HEK293 (cell line): Measurements from ENCODE around the gene GALNTL6.

Experiments used
- ATF2 ChIP-seq: fragments of 450-650 bp; formaldehyde crosslinking; IDR thresholded peaks from 2 replicates; pipeline ENCODE4 v1.5.1; 2016; ENCODE audit warnings: missing biosample characterization, missing genetic modification characterization, low read depth
- ELK4 ChIP-seq: IDR thresholded peaks from 2 replicates; pipeline ENCODE4 v1.6.1; 2011; ENCODE audit warnings: mild to moderate bottlenecking, low read depth, low read length, borderline replicate concordance
- OVOL3 ChIP-seq: fragments of 450-650 bp; formaldehyde crosslinking; IDR thresholded peaks from 2 replicates; pipeline ENCODE4 v1.5.1; 2016; ENCODE audit warnings: missing biosample characterization, missing genetic modification characterization
- SP3 ChIP-seq: fragments of 450-650 bp; formaldehyde crosslinking; IDR thresholded peaks from 2 replicates; pipeline ENCODE4 v1.5.1; 2016; ENCODE audit warnings: missing biosample characterization, missing genetic modification characterization
- TCF7L2 ChIP-seq: IDR thresholded peaks from 2 replicates; pipeline ENCODE4 v1.6.1; 2011; ENCODE audit warnings: low read depth, mild to moderate bottlenecking, inconsistent platforms, low read length, moderate library complexity, borderline replicate concordance
- ZBTB1 ChIP-seq: fragments of 450-650 bp; formaldehyde crosslinking; IDR thresholded peaks from 2 replicates; pipeline ENCODE4 v1.5.1; 2016; ENCODE audit warnings: missing biosample characterization, missing genetic modification characterization
- ZBTB20 ChIP-seq: fragments of 450-650 bp; formaldehyde crosslinking; IDR thresholded peaks from 2 replicates; pipeline ENCODE4 v1.5.1; 2016; ENCODE audit warnings: missing biosample characterization, missing genetic modification characterization
- ZNF112 ChIP-seq: fragments of 450-650 bp; formaldehyde crosslinking; IDR thresholded peaks from 2 replicates; pipeline ENCODE4 v1.5.0; 2017; ENCODE audit warnings: missing biosample characterization, missing genetic modification characterization
- ZNF132 ChIP-seq: fragments of 450-650 bp; formaldehyde crosslinking; IDR thresholded peaks from 2 replicates; pipeline ENCODE4 v1.5.1; 2017; ENCODE audit warnings: missing biosample characterization, missing genetic modification characterization, borderline replicate concordance
- ZNF140 ChIP-seq: fragments of 450-650 bp; formaldehyde crosslinking; IDR thresholded peaks from 2 replicates; pipeline ENCODE4 v1.5.1; 2016; ENCODE audit warnings: missing biosample characterization, missing genetic modification characterization
- ZNF174 ChIP-seq: fragments of 450-650 bp; formaldehyde crosslinking; IDR thresholded peaks from 2 replicates; pipeline ENCODE4 v1.5.0; 2017; ENCODE audit warnings: missing biosample characterization, mild to moderate bottlenecking, missing genetic modification characterization
- ZNF175 ChIP-seq: fragments of 450-650 bp; formaldehyde crosslinking; IDR thresholded peaks from 2 replicates; pipeline ENCODE4 v1.5.1; 2016; ENCODE audit warnings: missing biosample characterization, missing genetic modification characterization
- ZNF214 ChIP-seq: fragments of 450-650 bp; formaldehyde crosslinking; IDR thresholded peaks from 2 replicates; pipeline ENCODE4 v1.5.1; 2017; ENCODE audit warnings: missing biosample characterization, mild to moderate bottlenecking, missing genetic modification characterization, borderline replicate concordance
- ZNF223 ChIP-seq: fragments of 450-650 bp; formaldehyde crosslinking; IDR thresholded peaks from 2 replicates; pipeline ENCODE4 v1.5.1; 2016; ENCODE audit warnings: missing biosample characterization, missing genetic modification characterization
- ZNF274 ChIP-seq, 2 experiments: fragments of 200-500 bp in 1 of 2; fragments of 450-650 bp in 1 of 2; sonication (Bioruptor generic) in 1 of 2; formaldehyde crosslinking in 1 of 2; IDR thresholded peaks; 2 replicates each; pipeline versions ENCODE4 v1.5.1 to v1.6.1; 2014 to 2016; ENCODE audit warnings: borderline replicate concordance in 1 of 2, inconsistent platforms in 1 of 2, low read length in 1 of 2, missing biosample characterization in 1 of 2, missing genetic modification characterization in 1 of 2
- ZNF292 ChIP-seq: fragments of 450-650 bp; formaldehyde crosslinking; IDR thresholded peaks from 2 replicates; pipeline ENCODE4 v1.5.1; 2016; ENCODE audit warnings: low read depth, missing biosample characterization, missing genetic modification characterization, borderline replicate concordance
- ZNF354C ChIP-seq: fragments of 450-650 bp; formaldehyde crosslinking; IDR thresholded peaks from 2 replicates; pipeline ENCODE4 v1.5.1; 2016; ENCODE audit warnings: missing biosample characterization, missing genetic modification characterization, low read depth, borderline replicate concordance
- ZNF366 ChIP-seq: fragments of 450-650 bp; formaldehyde crosslinking; conservative IDR thresholded peaks from 2 replicates; pipeline ENCODE4 v1.5.1; 2016; ENCODE audit warnings: missing biosample characterization, missing genetic modification characterization
- ZNF488 ChIP-seq: fragments of 450-650 bp; formaldehyde crosslinking; IDR thresholded peaks from 2 replicates; pipeline ENCODE4 v1.5.1; 2016; ENCODE audit warnings: missing biosample characterization, missing genetic modification characterization
- ZNF513 ChIP-seq: fragments of 450-650 bp; IDR thresholded peaks from 2 replicates; pipeline ENCODE4 v1.5.1; 2018; ENCODE audit warnings: missing biosample characterization, missing genetic modification characterization
- ZNF549 ChIP-seq: fragments of 450-650 bp; IDR thresholded peaks from 2 replicates; pipeline ENCODE4 v1.5.1; 2018; ENCODE audit warnings: missing biosample characterization, missing genetic modification characterization, mild to moderate bottlenecking, inconsistent platforms, moderate library complexity
- ZNF654 ChIP-seq: fragments of 450-650 bp; formaldehyde crosslinking; IDR thresholded peaks from 2 replicates; pipeline ENCODE4 v1.5.1; 2016; ENCODE audit warnings: low read depth, missing biosample characterization, missing genetic modification characterization
- ZNF701 ChIP-seq: fragments of 450-650 bp; formaldehyde crosslinking; IDR thresholded peaks from 2 replicates; pipeline ENCODE4 v1.5.1; 2016; ENCODE audit warnings: missing biosample characterization, missing genetic modification characterization
- ZXDB ChIP-seq: fragments of 450-650 bp; formaldehyde crosslinking; IDR thresholded peaks from 2 replicates; pipeline ENCODE4 v1.5.1; 2016; ENCODE audit warnings: missing biosample characterization, missing genetic modification characterization
- TF ChIP-seq, protein P1 (sequence below): fragments of 450-650 bp; formaldehyde crosslinking; IDR thresholded peaks from 2 replicates; pipeline ENCODE4 v1.5.1; 2016; ENCODE audit warnings: missing biosample characterization, missing genetic modification characterization
- TF ChIP-seq, protein P2 (sequence below): fragments of 450-650 bp; formaldehyde crosslinking; IDR thresholded peaks from 2 replicates; pipeline ENCODE4 v1.5.1; 2017; ENCODE audit warnings: missing biosample characterization, missing genetic modification characterization
- TF ChIP-seq, protein P3 (sequence below): fragments of 450-650 bp; formaldehyde crosslinking; IDR thresholded peaks from 2 replicates; pipeline ENCODE4 v1.5.1; 2016; ENCODE audit warnings: missing biosample characterization, missing genetic modification characterization

The GALNTL6 gene

GRCh38 chr4:172962564-172963353 lies 1149.6 kb downstream of the GALNTL6 start (continued):
- TF ChIP-seq ZNF488 (no peak), ZNF175 (tag by site-specific recombination) (no peak), ZBTB20 (tag by site-specific recombination) (peak; percentile 62), ZNF654 (0 out of 2 replicates have a peak, but pooled peaks have one; percentile 9), ZBTB1 (tag by site-specific recombination) (peak; percentile 56; the same call in 1 of the 2 replicates), ZNF513 (no peak), ZNF174 (no peak), ZNF132 (no peak), SP3 (tag by site-specific recombination) (no peak), ZNF292 (tag by site-specific recombination) (no peak), TCF7L2 (no peak), ZNF223 (tag by site-specific recombination) (no peak), ZNF354C (tag by site-specific recombination) (no peak), ZNF274 (IDR thresholded peaks at IDR 0.05; ENCODE audit: low read length) (no peak), ZNF274 (tag by site-specific recombination; IDR thresholded peaks at IDR 0.05; ENCODE audit: borderline replicate concordance) (no peak), ZNF140 (no peak), ZNF549 (tag by site-specific recombination) (no peak), ATF2 (tag by site-specific recombination) (peak; percentile 89), ELK4 (no peak), ZNF366 (tag by site-specific recombination) (peak; percentile 73), OVOL3 (tag by site-specific recombination) (peak; percentile 85; the same call in 1 of the 2 replicates), ZNF214 (tag by site-specific recombination) (no peak), ZXDB (tag by site-specific recombination) (peak; percentile 93), ZNF701 (tag by site-specific recombination) (no peak), ZNF112 (tag by site-specific recombination) (no peak)
- TF ChIP-seq, protein P1, sequence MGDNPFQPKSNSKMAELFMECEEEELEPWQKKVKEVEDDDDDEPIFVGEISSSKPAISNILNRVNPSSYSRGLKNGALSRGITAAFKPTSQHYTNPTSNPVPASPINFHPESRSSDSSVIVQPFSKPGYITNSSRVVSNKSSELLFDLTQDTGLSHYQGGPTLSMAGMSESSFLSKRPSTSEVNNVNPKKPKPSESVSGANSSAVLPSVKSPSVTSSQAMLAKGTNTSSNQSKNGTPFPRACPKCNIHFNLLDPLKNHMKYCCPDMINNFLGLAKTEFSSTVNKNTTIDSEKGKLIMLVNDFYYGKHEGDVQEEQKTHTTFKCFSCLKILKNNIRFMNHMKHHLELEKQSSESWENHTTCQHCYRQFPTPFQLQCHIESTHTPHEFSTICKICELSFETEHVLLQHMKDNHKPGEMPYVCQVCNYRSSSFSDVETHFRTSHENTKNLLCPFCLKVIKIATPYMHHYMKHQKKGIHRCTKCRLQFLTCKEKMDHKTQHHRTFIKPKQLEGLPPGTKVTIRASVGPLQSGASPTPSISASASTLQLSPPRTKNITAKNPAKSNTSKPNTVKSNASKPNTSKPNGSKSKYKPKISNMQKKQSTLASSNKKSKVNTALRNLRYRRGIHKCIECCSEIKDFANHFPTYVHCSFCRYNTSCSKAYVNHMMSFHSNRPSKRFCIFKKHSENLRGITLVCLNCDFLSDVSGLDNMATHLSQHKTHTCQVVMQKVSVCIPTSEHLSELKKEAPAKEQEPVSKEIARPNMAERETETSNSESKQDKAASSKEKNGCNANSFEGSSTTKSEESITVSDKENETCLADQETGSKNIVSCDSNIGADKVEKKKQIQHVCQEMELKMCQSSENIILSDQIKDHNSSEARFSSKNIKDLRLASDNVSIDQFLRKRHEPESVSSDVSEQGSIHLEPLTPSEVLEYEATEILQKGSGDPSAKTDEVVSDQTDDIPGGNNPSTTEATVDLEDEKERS, result no peak
- TF ChIP-seq, protein P2, sequence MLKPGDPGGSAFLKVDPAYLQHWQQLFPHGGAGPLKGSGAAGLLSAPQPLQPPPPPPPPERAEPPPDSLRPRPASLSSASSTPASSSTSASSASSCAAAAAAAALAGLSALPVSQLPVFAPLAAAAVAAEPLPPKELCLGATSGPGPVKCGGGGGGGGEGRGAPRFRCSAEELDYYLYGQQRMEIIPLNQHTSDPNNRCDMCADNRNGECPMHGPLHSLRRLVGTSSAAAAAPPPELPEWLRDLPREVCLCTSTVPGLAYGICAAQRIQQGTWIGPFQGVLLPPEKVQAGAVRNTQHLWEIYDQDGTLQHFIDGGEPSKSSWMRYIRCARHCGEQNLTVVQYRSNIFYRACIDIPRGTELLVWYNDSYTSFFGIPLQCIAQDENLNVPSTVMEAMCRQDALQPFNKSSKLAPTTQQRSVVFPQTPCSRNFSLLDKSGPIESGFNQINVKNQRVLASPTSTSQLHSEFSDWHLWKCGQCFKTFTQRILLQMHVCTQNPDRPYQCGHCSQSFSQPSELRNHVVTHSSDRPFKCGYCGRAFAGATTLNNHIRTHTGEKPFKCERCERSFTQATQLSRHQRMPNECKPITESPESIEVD (tag by site-specific recombination), result peak; percentile 95
- TF ChIP-seq, protein P3, sequence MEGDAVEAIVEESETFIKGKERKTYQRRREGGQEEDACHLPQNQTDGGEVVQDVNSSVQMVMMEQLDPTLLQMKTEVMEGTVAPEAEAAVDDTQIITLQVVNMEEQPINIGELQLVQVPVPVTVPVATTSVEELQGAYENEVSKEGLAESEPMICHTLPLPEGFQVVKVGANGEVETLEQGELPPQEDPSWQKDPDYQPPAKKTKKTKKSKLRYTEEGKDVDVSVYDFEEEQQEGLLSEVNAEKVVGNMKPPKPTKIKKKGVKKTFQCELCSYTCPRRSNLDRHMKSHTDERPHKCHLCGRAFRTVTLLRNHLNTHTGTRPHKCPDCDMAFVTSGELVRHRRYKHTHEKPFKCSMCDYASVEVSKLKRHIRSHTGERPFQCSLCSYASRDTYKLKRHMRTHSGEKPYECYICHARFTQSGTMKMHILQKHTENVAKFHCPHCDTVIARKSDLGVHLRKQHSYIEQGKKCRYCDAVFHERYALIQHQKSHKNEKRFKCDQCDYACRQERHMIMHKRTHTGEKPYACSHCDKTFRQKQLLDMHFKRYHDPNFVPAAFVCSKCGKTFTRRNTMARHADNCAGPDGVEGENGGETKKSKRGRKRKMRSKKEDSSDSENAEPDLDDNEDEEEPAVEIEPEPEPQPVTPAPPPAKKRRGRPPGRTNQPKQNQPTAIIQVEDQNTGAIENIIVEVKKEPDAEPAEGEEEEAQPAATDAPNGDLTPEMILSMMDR (tag by site-specific recombination), result no peak
